Transverse colon (tissue), 4 donors: ENCODE results near the gene SHROOM3. TPM values are rescaled to one million over a fixed set of nuclear protein-coding genes. Genes with fewer than 3 reads are reported as not detected.
A peak's percentile ranks its signal among the peaks of the same experiment; 100 is the strongest.

Experiments used
- DNase-seq: peaks from one replicate; pipeline ENCODE4 v3.0.0-alpha.2; 2019
- H3K27ac ChIP-seq, 4 donors: fragments of 200-600 bp; sonication (generic); 2 replicates each; pipeline ENCODE4 v1.5.1; 2016 to 2018; ENCODE audit warnings: inconsistent platforms in 4 of 4
- H3K27me3 ChIP-seq: fragments of 200-600 bp; sonication (generic); 2 replicates; pipeline ENCODE4 v1.5.1; 2017; ENCODE audit warnings: inconsistent platforms
- H3K36me3 ChIP-seq, 4 donors: fragments of 200-600 bp; sonication (generic); 2 replicates each; pipeline ENCODE4 v1.5.1; 2017 to 2019; ENCODE audit warnings: inconsistent platforms in 4 of 4
- H3K4me1 ChIP-seq, 4 donors: fragments of 200-600 bp; sonication (generic); 2 replicates each; pipeline ENCODE4 v1.5.1; 2017 to 2020; ENCODE audit warnings: inconsistent platforms in 4 of 4
- H3K4me3 ChIP-seq, 4 donors: fragments of 200-600 bp; sonication (generic); 1 replicate in 1 of 4; 2 replicates in 3 of 4; pipeline versions ENCODE4 v1.5.1 to v1.6.1; 2017 to 2019; ENCODE audit warnings: inconsistent platforms in 4 of 4
- H3K9me3 ChIP-seq, 2 donors: fragments of 200-600 bp; sonication (generic); 2 replicates each; pipeline ENCODE4 v1.5.1; 2017 to 2019; ENCODE audit warnings: inconsistent platforms in 2 of 2
- CTCF ChIP-seq, 5 experiments: fragments of 200-600 bp in 3 of 5; fragments of 450-650 bp in 2 of 5; sonication (generic) in 3 of 5; IDR thresholded peaks; 1 replicate in 2 of 5; 2 replicates in 3 of 5; pipeline ENCODE4 v1.5.1; 2016 to 2017; ENCODE audit warnings: antibody characterized with exemption in 5 of 5, inconsistent platforms in 3 of 5, mild to moderate bottlenecking in 2 of 5, moderate library complexity in 1 of 5
- EP300 ChIP-seq: sonication (generic); formaldehyde crosslinking; IDR thresholded peaks from one replicate; pipeline ENCODE4 v1.6.1; 2017; ENCODE audit warnings: antibody characterized with exemption, low read depth
- POLR2A ChIP-seq: fragments of 450-650 bp; IDR thresholded peaks from one replicate; pipeline ENCODE4 v1.6.1; 2016; ENCODE audit warnings: antibody characterized with exemption, mild to moderate bottlenecking, moderate library complexity
- POLR2AphosphoS5 ChIP-seq, 3 donors: sonication (generic); formaldehyde crosslinking; IDR thresholded peaks; one replicate each; pipeline ENCODE4 v1.6.1; 2016; ENCODE audit warnings: antibody characterized with exemption in 3 of 3
- WGBS, 2 donors: methylation state at CpG; one replicate each; pipeline ENCODE4 v1.1.5; 2018; ENCODE audit warnings: low coverage in 1 of 2; 5-methylcytosine and 5-hydroxymethylcytosine counted together
- in situ Hi-C, 4 donors: fragments of 200-750 bp; cut with MboI; loops; one replicate each; pipeline versions ENCODE4 v1.15.0 to v1.15.1; 2017; ENCODE audit warnings: low sequenced_read_pairs in 3 of 4, low pct_ligation_motif_present in 1 of 4, low pct_unique_long_range_greater_than_20kb in 1 of 4
- intact Hi-C: fragments of 100-400 bp; cut with DNase I; formaldehyde crosslinking; loops from one replicate; pipeline ENCODE4 v1.15.1; 2023; ENCODE audit warnings: low total_unique reads
- total RNA-seq, 4 donors: library from RNA; depleted of rRNA; stranded (reverse); fragments of >200 nt; gene quantifications; one replicate each; pipeline ENCODE4 v1.1.0, GENCODE V29; 2016

The SHROOM3 gene
- total RNA-seq, 4 donors from 2014 or later, result 182 to 456 (median 437) TPM

- in situ Hi-C loops (no loop called here), intact Hi-C loops (no loop called here)
- no peaks in the 10 kb centered on the region for H3K27me3 ChIP-seq
- H3K27ac ChIP-seq, result peak overlapping the region; percentile 40 to 62 (median 53)
- peaks cover 7 to 42% (median 16%) of the 10 kb centered on the region in 4 donors for H3K4me1 ChIP-seq
- WGBS, 2 donors, result 70 to 79% methylated on average over 5 to 7 of the region's 7 CpGs
- no peak for DNase-seq
- peaks cover 0 to 13% (median 0%) of the 10 kb centered on the region in 4 donors for H3K36me3 ChIP-seq
- no peak overlapping the region for H3K4me3 ChIP-seq
- TF ChIP-seq CTCF (IDR thresholded peaks at IDR 0.05), result no peak
- H3K9me3 ChIP-seq, result no peaks in the 10 kb centered on the region
Measured at GRCh38 chr4:76709772-76710090, 274.7 kb downstream of the SHROOM3 start.

GRCh38 chr4:76712564-76712963 is 277.5 kb downstream of the SHROOM3 start:
- 85 to 92% methylated on average over 5 of the region's 5 CpGs for WGBS, 2 donors
- in situ Hi-C loops (no loop called here), intact Hi-C loops (no loop called here)
- H3K36me3 ChIP-seq, result peaks cover 0 to 13% (median 0%) of the 10 kb centered on the region in 4 donors
- no peak overlapping the region for H3K4me3 ChIP-seq
- DNase-seq, result no peak
- H3K27me3 ChIP-seq, result no peaks in the 10 kb centered on the region
- H3K9me3 ChIP-seq, result no peaks in the 10 kb centered on the region
- TF ChIP-seq EP300 (no peak), POLR2AphosphoS5 (IDR thresholded peaks at IDR 0.05) (peak in 1 of 3 donors; percentile 19)
- no peak overlapping the region for H3K27ac ChIP-seq
- H3K4me1 ChIP-seq, result peaks cover 0 to 35% (median 11%) of the 10 kb centered on the region in 4 donors

- Histone ChIP-seq H3K36me3 (peaks cover 0 to 13% (median 0%) of the 10 kb centered on the region in 4 donors), H3K4me3 (no peak overlapping the region), H3K27ac (no peak overlapping the region), H3K4me1 (peaks cover 3 to 33% (median 11%) of the 10 kb centered on the region in 4 donors), H3K9me3 (no peaks in the 10 kb centered on the region), H3K27me3 (no peaks in the 10 kb centered on the region)
- no peak for DNase-seq
- intact Hi-C loops (no loop called here), in situ Hi-C loops (no loop called here)
- TF ChIP-seq POLR2A (no peak), CTCF (IDR thresholded peaks at IDR 0.05) (no peak), EP300 (no peak), POLR2AphosphoS5 (IDR thresholded peaks at IDR 0.05) (no peak)
- WGBS, 2 donors, result 95 to 100% methylated on average over 1 of the region's 1 CpG
Measured at GRCh38 chr4:76714226-76714625, 279.2 kb downstream of the SHROOM3 start.

GRCh38 chr4:76716020-76716419 is 281.0 kb downstream of the SHROOM3 start:
- peak overlapping the region in 2 of 4 donors; percentile 11 to 19 for H3K27ac ChIP-seq
- in situ Hi-C loops, result no loop called here

More at GRCh38 chr4:76716020-76716419, 281.0 kb downstream of the SHROOM3 start:
- 82% methylated on average over 4 of the region's 4 CpGs; no CpG with 5 or more reads in 1 of the 2 donors for WGBS, 2 donors
- peaks cover 0 to 13% (median 0%) of the 10 kb centered on the region in 4 donors for H3K36me3 ChIP-seq
- peaks cover 3 to 25% (median 9%) of the 10 kb centered on the region in 4 donors for H3K4me1 ChIP-seq
- H3K9me3 ChIP-seq, result no peaks in the 10 kb centered on the region
- H3K27me3 ChIP-seq, result no peaks in the 10 kb centered on the region
- TF ChIP-seq CTCF (IDR thresholded peaks at IDR 0.05) (no peak), POLR2AphosphoS5 (IDR thresholded peaks at IDR 0.05) (no peak), POLR2A (no peak), EP300 (no peak)
- intact Hi-C loops, result no loop called here
- no peak overlapping the region for H3K4me3 ChIP-seq
- no peak for DNase-seq
